GM12878 (cell line): ENCODE results near the gene RCHY1.

ENCODE experiments used
- CTCF ChIP-seq, 3 experiments: IDR thresholded peaks in 2 of 3; conservative IDR thresholded peaks in 1 of 3; 2 replicates each; pipeline ENCODE4 v1.5.1; 2011; ENCODE audit warnings: low read depth in 3 of 3, low read length in 3 of 3, mild to moderate bottlenecking in 3 of 3, control low read depth in 2 of 3, moderate library complexity in 2 of 3, inconsistent platforms in 1 of 3, mixed read lengths in 1 of 3; ENCODE audit not compliant: control insufficient read depth in 2 of 3, insufficient read depth in 1 of 3; ENCODE audit errors: extremely low read depth in 1 of 3
- ESRRA ChIP-seq: IDR thresholded peaks from 2 replicates; pipeline ENCODE4 v1.6.1; 2012; ENCODE audit warnings: mild to moderate bottlenecking, low read length, improper control_type of control experiment
- ETV6 ChIP-seq, 2 experiments: fragments of 450-650 bp in 1 of 2; IDR thresholded peaks in 1 of 2; conservative IDR thresholded peaks in 1 of 2; 2 replicates each; pipeline ENCODE4 v1.6.1; 2014; ENCODE audit warnings: antibody characterized with exemption in 1 of 2, borderline replicate concordance in 1 of 2, low read depth in 1 of 2, mild to moderate bottlenecking in 1 of 2, moderate library complexity in 1 of 2
- EZH2 ChIP-seq: IDR thresholded peaks from 2 replicates; pipeline ENCODE4 v1.6.1; 2012; ENCODE audit warnings: low read depth, mild to moderate bottlenecking, control low read depth, inconsistent platforms, low read length, borderline replicate concordance; ENCODE audit not compliant: control insufficient read depth
- JUNB ChIP-seq: IDR thresholded peaks from 2 replicates; pipeline ENCODE4 v1.6.1; 2016; ENCODE audit warnings: antibody characterized with exemption, mild to moderate bottlenecking
- MYC ChIP-seq: IDR thresholded peaks from 2 replicates; pipeline ENCODE4 v1.6.1; 2011; ENCODE audit warnings: mild to moderate bottlenecking, low read length, moderate library complexity, inconsistent platforms; ENCODE audit not compliant: insufficient read depth, insufficient replicate concordance, insufficient read length, severe bottlenecking
- NRF1 ChIP-seq: conservative IDR thresholded peaks from 2 replicates; pipeline ENCODE4 v1.6.1; 2011; ENCODE audit warnings: mild to moderate bottlenecking, low read depth, low read length, improper control_type of control experiment
- POLR2A ChIP-seq: IDR thresholded peaks from 2 replicates; pipeline ENCODE4 v1.6.1; 2011; ENCODE audit warnings: low read depth, mild to moderate bottlenecking, low read length
- POLR2AphosphoS5 ChIP-seq: IDR thresholded peaks from 2 replicates; pipeline ENCODE4 v1.6.1; 2011; ENCODE audit warnings: mild to moderate bottlenecking, low read length, inconsistent platforms
- ZNF274 ChIP-seq: IDR thresholded peaks from one replicate; pipeline ENCODE4 v1.8.0; 2011; ENCODE audit not compliant: insufficient read length, insufficient read depth

GRCh38 chr4:75434105-75434504 lies 80.1 kb downstream of the RCHY1 start:
- TF ChIP-seq CTCF (IDR thresholded peaks at IDR 0.05 in 2 of 3, conservative IDR thresholded peaks at IDR 0.05 in 1 of 3; ENCODE audit: control insufficient read depth in 2 of 3, extremely low read depth in 1 of 3, insufficient read depth in 1 of 3, low read depth in 3 of 3, low read length in 3 of 3), result no peak
- TF ChIP-seq NRF1, result no peak
- TF ChIP-seq POLR2AphosphoS5, result no peak
- no peak for TF ChIP-seq ESRRA
- no peak for TF ChIP-seq POLR2A
- TF ChIP-seq ZNF274, result no peak
- TF ChIP-seq MYC, result no peak
- no peak for TF ChIP-seq JUNB
- TF ChIP-seq ETV6 (conservative IDR thresholded peaks at IDR 0.05 in 1 of 2, IDR thresholded peaks at IDR 0.05 in 1 of 2; ENCODE audit: borderline replicate concordance in 1 of 2, low read depth in 1 of 2), result no peak
- no peak for TF ChIP-seq EZH2
